Amniotic epithelial cell (primary cell): Measurements from ENCODE around the gene GAMT.
"Not testable (repeated sequence)": the region's sequence is repeated elsewhere in the genome, so short reads cannot be mapped to it uniquely, and the experiment has no call there.

Experiments
- DNase-seq: peaks from one replicate; pipeline ENCODE4 v3.0.0-alpha.2; 2010; ENCODE audit warnings: low read depth

Gene GAMT

DNA sequence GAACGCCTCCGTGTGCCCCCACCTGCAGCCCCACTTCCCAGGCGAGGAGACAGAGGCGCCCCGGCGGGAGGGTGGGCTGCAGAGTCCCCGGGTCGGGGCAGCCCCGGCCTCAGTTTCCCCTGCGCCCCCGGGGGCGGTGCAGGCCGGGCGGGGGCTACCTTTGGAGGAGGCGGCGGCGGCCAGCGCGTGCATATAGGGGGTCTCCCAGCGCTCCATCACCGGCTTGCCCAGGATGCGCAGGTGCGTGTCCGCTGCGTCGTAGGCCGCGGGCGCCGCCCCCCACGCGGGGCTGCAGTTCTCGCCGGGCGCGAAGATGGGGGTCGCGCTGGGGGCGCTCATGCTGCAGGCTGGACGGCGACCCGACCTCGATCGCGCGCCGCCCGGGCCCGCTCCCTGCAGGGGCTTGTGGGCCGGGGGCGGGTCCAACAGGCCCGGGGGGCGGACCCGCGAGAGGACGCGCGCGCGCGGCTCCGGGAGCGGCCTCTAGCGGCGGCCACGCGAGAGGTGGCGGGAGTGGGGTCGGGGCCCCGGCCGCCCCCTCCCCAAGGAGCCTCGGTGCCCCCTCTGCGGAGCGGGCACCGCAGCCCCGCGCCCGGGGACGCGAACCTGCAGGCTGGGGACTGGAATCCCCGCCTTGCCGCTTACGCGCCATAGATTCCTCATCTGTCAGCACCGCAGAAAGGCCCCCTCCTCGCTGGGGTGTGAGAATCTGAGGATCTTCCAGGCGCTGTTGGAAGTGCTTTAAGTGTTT lies at the start of gene GAMT:
Gene GAMT (minus strand): TSS at position 405 of the 751 bp plus-strand sequence. CDS start 66 bp downstream, at position 339.
- DNase-seq: no peak

DNA sequence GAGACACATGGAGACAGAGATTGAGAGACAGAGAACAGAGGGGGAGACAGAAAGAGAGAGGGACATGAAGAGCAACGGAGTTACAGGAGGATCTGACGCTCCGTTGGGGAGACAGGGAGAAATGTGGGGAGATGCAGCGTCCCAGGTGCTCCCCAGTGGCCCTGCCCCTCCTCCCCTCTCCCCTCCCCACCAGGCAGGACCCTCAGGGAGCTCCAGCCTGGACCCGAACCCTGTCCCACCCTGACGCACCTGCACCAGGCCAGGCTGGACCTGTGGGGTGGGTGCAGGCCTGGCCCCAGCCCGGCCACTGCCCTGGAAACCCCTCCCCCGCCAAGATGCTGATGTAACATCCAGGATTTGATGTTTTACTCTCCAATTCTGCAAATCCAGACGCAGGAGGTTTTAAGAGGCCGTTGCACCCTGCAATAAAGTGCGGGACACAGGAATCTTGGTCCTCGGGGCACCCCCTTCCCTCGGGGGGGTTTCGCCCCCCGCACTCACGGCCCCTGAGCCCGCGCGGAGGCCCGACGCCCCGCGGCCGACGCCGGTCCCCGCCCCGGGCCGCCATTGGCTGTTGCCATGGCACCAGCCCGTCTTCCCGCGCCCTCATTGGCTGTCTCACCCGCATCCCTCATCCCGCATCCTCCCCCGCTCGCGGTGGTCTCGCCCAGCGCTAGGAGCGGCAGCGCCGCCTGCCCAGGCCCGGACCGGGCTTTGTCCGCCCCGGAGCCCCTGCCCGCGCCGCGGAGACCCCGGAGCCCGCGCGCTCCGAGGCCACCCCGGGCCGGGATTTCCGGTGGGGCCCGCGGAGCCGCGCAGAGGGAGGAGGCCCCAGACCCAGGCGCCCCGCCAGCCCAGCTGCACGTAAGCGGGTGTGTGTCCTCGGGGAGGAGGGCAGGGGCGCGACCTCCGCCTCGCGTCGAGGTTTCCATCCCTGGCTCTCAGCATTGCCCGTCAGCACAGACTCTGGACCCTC lies 48.4 kb upstream of the GAMT start, which contains the start of gene APC2:
Gene APC2 (plus strand): TSS at position 655 of the 976 bp plus-strand sequence. CDS start 2,881 bp downstream, outside the sequence.
- DNase-seq: no peak

DNA sequence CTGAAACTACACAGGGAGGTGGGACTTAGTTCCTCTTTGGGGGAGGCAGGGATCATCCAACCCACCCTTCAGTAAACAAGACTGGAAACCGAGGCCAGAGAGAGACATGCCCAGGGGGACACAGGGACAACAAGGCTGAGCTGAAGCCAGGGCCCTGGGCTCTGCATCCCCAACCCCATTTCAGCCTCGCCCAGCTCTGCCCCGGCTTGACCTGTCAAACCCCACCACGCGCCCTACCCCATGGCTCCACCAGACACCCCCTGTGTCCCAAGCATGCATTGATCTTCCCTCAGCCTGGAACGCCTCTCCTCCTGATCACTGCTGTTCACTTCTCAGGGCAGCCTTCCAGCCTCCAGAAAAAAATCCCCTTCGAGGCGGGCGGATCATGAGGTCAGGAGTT lies 46.6 kb upstream of the GAMT start:
- DNase-seq: no peak

DNA sequence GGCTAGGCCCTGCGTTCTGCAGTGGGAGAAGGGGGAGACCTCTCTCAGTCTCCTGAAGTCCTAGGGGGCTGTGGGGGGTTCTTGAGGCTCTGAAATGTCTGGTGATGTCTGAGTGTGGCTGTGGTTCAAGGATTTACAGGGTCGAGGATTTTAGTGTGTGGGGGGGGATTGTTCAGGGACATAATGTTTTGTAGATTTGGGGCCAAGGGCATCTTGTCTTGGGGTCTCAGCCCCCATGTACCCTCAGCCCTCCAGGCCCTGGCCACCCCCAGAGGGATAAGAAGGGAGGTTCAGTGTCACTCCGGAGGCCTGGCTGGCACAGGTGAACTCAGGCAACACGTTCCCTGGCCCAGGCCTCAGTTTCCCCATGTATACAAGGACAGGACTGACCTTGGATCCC lies 46.2 kb upstream of the GAMT start:
- no peak for DNase-seq

- DNase-seq: no peak
Measured at GRCh38 chr19:1446713-1447481, 45.6 kb upstream of the GAMT start.

GRCh38 chr19:1445932-1446712 lies 44.8 kb upstream of the GAMT start:
- DNase-seq: no peak

GRCh38 chr19:1445185-1445931 lies 44.0 kb upstream of the GAMT start:
- DNase-seq: no peak

GRCh38 chr19:1441677-1442438 lies 40.5 kb upstream of the GAMT start:
- no peak for DNase-seq

DNA sequence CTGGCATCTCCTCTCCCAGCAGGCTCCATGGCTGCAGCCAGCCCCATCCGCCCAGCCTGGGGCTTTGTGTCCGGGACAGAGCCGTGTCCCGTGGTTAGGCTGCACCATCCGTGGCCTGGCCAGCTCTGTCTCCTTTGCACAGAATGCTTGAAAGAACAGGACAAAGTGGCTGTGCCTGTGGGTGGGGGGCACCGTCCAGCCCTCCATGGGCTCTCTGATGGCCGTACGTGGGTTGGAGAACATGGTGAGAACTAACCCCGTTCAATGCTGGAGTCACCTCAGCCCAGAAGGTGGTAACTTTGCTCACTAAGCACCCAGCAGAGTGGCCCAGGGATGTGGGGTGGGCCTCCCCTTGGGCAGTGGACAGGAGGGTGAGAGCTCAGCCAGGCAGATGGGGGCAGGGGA lies 39.7 kb upstream of the GAMT start:
- DNase-seq: no peak

DNA sequence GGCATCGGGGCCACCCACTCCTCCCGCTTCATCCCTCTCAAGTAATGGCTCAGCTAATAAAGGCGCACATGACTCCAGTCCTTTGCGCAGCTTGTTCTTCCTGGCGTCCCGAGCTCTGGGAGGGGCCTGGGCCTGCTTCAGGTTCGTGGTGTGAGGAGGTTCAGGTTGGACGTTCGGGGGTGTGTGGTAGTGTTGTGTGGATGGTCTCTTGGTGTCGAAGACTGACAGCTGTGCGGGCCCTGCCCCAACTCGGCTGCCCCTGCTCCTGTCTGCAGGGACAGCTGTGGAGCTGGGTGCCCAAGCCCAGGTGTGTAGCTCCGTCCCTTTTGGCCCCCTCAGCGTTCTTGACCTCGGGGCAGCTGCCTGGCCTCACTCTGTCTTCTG lies 39.1 kb upstream of the GAMT start:
- no peak for DNase-seq

GRCh38 chr19:1439525-1440417 lies 38.4 kb upstream of the GAMT start:
- DNase-seq: not testable (repeated sequence)

- no peak for DNase-seq
Measured at GRCh38 chr19:1438933-1439354, 37.6 kb upstream of the GAMT start.

GRCh38 chr19:1438035-1438932 lies 36.9 kb upstream of the GAMT start, which contains the start of gene RPS15:
TSS of gene RPS15 (plus strand) at chr19:1438396. CDS start at chr19:1438426, 30 bp downstream.
- DNase-seq: peak; percentile 88

DNA sequence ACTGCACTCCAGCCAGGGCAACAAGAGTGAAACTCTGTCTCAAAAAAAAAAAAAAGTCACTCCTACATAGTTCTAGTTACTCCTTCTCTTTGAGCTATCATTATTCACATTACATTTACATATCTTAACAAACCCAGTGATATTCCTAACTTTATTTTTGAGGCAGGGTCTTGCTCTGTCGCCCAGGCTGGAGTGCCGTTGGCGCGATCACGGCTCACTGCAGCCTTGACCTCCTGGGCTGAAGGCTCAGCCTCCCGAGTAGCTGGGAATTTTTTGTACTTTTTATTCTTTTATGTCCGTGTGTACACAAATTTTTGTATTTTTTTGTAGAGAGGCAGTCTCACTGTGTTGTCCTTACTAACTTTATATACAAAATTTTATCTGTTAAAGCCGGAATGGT lies 36.3 kb upstream of the GAMT start:
- no peak for DNase-seq

DNA sequence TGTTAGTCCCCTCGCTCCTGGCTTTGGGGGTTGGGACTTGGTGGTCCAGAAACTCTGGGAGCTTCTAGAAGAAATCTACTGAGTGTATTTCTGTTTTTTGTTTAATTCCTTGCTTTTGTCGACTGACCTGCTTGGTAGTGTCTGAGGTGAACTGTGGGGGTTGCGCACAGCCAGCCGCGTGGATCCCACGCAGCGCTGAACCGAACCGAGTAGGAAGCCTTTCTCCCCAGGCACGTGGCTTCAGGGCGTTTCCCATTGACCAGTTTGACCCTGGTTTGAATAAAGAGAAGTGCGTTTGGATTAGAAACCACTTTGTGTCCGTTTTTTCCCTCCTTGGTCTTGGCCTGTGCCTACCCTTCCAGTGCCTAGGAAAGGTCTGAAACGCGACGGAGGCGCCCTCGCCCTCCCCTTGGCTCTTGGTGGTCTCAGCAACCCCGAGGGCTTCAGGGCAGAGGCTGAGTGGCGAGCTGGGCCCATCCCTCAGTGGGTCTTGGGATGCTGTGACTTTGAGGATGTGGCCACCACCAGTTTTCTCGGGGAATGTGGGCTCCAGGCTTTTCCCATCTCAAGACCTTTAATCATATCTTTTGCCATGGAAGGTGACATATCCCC lies 34.1 kb upstream of the GAMT start:
- DNase-seq: no peak

DNA sequence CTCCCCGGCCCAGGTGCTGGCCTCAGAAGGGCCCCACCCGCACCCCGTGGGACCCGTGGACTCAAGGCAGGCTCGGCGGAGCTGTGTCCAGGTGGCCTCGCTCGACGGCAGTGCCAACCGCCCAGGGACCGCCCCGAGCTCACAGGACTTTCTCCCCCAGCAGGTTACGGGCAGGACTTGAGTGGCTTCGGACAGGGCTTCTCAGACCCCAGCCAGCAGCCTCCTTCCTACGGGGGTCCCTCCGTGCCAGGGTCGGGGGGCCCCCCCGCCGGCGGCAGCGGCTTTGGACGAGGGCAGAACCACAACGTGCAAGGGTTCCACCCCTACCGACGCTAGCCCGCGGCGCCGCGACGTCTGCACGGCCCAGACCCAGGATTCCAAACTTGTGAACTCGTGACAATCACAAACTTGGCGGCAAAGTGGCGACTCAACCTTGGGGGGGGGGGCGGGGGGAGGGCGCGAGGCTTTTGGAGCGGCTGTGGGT lies 33.3 kb upstream of the GAMT start:
- no peak for DNase-seq

DNA sequence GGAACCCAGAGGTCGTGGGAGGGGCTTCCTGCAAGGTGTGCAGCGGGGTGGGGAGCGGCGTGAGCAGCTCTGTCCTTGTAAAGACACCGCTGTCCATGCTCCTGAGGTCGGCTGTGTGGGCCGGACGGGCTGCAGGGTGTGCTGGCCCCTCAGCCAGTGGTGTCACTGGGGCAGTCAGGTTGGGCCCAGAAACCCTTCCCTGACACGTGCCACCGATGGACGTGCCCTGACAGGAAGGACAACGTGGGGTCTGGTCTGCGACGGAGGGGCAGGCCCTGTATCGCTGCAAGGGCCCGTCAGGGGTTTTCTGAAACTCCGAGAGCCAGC lies 32.7 kb upstream of the GAMT start:
- DNase-seq: no peak
